ENCODE data around the gene TLNRD1.
"Not testable (repeated sequence)": the region's sequence is repeated elsewhere in the genome, so short reads cannot be mapped to it uniquely, and the experiment has no call there.

Gene TLNRD1

GRCh38 chr15:81000624-81001151 is at the start of gene TLNRD1:
TLNRD1 (plus strand) TSS chr15:81000923; CDS start chr15:81002272, 1,349 bp downstream.
- TF ChIP-seq, protein P1, sequence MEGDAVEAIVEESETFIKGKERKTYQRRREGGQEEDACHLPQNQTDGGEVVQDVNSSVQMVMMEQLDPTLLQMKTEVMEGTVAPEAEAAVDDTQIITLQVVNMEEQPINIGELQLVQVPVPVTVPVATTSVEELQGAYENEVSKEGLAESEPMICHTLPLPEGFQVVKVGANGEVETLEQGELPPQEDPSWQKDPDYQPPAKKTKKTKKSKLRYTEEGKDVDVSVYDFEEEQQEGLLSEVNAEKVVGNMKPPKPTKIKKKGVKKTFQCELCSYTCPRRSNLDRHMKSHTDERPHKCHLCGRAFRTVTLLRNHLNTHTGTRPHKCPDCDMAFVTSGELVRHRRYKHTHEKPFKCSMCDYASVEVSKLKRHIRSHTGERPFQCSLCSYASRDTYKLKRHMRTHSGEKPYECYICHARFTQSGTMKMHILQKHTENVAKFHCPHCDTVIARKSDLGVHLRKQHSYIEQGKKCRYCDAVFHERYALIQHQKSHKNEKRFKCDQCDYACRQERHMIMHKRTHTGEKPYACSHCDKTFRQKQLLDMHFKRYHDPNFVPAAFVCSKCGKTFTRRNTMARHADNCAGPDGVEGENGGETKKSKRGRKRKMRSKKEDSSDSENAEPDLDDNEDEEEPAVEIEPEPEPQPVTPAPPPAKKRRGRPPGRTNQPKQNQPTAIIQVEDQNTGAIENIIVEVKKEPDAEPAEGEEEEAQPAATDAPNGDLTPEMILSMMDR (IDR thresholded peaks at IDR 0.05; ENCODE audit: low read depth, low read length, missing control alignments) = no peak
- peak; percentile 61 for DNase-seq (ENCODE audit: extremely low read depth, low read depth)
- H3K4me3 ChIP-seq (replicated peaks; ENCODE audit: low read depth, low read length) = peak within 1 kb of the TSS; percentile 93

GRCh38 chr15:80951941-80952340 is 48.8 kb upstream of the TLNRD1 start:
- no peak overlapping the region for H3K4me3 ChIP-seq (replicated peaks; ENCODE audit: low read depth, low read length)
- no peak for DNase-seq (ENCODE audit: extremely low read depth, low read depth)
- TF ChIP-seq, protein P1 (IDR thresholded peaks at IDR 0.05; ENCODE audit: low read depth, low read length, missing control alignments) = no peak

DNA sequence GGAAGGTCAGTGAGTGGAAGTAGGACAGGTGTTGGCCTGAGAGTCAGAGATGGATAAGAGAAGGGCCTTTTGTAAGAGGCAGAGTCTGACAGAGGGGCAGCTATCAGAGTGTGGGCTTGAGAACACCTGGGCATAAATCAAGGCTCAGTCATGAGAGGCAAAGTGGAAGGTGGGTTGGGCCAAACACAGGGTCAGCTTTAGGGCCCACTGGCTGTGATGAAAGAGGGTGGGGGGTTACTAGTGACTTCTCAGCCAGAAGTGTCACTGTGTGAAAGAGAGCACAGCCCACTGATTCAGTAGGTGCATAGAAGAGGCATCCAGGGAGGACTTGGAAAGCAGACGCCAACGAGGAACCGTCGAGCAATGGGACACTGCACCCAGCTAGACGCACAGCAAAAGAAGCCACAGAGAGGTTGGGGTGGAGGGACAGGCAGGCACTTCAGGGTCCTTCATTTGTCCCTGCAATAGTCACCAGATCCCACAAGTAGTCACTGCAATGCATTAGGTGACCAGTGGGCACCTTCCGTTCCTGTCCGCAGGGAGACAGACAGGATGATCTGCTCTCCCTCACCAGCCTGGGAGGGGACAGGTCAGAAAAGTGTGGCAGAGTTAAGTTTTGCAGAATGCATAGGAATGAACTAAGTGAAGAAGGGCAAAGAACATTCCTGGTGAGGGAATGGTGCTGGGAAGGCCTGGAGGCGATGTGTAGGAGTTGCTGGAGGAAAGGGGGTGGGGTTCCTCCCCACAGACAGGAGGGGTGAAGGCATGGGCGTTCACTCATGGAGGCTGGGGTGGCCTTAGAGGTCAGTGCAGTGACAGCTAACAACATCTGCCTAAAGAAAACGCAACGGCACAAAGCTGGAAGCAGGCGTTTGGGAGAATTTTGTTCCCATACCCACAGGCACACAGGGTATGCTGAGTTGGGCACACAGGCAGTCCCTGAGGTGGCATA is 47.4 kb upstream of the TLNRD1 start:
- no peak overlapping the region for H3K4me3 ChIP-seq (replicated peaks; ENCODE audit: low read depth, low read length)
- DNase-seq (ENCODE audit: extremely low read depth, low read depth) = no peak
- TF ChIP-seq, protein P1 (IDR thresholded peaks at IDR 0.05; ENCODE audit: low read depth, low read length, missing control alignments) = no peak

DNA sequence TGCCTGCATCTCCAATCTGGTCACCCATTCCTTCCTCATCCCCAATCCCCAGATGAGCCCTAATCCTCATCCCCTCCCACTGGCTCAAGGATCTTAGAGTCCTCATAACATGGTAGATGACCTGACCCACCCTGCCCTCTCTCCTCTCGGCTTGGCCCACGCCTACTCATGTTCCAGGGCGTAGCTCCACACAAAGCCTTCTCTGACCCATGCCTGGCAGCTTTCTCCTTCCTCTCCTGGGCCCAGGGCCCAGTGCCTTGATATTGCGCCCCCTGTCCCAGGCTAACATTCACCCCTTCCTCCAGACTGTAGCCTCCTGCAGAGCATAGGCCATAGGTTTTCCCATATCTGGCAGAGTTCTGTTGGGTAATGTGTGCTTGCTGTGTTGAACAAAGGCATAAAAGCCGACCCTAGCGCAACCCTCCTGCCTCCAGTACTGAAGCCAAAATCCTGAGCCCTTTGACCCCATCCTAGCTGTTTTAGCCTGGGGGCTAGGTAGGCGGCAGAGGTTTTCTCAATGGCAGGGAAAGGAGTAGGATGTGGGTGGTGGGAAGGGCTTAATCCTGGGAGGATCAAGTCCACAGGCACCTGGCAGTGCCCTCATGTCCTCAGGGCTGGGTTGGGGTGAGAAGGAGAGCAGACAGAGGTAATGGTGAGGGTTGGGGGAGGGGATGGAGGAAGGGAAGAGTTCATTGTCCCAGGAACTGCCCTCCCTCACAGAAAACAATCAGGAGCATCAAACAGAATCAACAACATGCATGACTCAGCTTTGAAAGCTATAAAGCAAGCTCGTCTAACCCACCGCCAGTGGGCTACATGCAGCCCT is 46.6 kb upstream of the TLNRD1 start:
- TF ChIP-seq, protein P1 (IDR thresholded peaks at IDR 0.05; ENCODE audit: low read depth, low read length, missing control alignments) = no peak
- DNase-seq (ENCODE audit: extremely low read depth, low read depth) = no peak
- H3K4me3 ChIP-seq (replicated peaks; ENCODE audit: low read depth, low read length) = no peak overlapping the region

GRCh38 chr15:80955571-80956452 is 44.9 kb upstream of the TLNRD1 start:
- peak; percentile 63 for DNase-seq (ENCODE audit: extremely low read depth, low read depth)
- not testable (repeated sequence) for H3K4me3 ChIP-seq (replicated peaks; ENCODE audit: low read depth, low read length)

DNA sequence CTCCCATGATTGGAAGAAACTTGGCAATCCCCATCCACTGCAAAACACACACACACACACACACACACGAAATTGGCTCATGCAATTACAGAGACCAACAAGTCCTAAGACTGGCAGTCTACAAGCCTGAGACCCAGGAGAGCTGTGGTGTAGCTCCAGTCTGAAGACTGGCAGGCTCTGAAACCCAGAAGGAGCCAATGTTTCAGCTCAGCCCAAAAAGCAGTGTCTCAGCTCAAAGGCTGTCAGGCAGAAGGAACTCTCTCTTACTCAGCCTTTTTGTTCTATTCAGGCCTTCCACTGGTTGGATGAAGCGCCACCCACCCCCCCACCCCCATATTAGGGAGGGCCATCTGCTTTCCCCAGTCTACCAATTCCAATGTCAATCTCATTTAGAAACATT is 43.2 kb upstream of the TLNRD1 start:
- no peak for DNase-seq (ENCODE audit: extremely low read depth, low read depth)
- TF ChIP-seq, protein P1 (IDR thresholded peaks at IDR 0.05; ENCODE audit: low read depth, low read length, missing control alignments) = no peak
- H3K4me3 ChIP-seq (replicated peaks; ENCODE audit: low read depth, low read length) = no peak overlapping the region

All from HFF-Myc (cell line).